Left hindlimb (tissue), 1 donor: ENCODE data around the gene ITCH.

Experiments used
- DNase-seq: peaks from one replicate; pipeline ENCODE4 v3.0.0-alpha.2; 2018

ITCH gene

DNA sequence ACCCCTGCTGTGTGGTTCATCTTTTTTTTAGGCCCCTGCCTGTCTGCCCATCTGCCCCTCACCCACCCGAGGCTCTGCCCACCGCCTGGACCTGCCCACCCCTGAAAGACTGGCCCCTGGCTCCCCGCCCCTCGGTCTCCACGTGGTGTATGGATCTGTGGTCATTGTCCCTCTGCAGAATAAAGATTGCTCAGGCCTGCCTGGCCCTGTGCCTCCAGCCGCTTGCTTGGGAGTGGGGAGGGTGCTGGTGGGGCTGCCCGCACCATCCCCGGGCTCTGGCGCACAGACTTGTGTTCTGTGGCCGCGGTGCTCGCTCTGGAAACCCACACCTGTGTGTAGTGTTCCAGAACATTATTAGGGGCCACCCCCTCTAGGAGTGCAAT lies 197.1 kb downstream of the ITCH start:
- DNase-seq: no peak

DNA sequence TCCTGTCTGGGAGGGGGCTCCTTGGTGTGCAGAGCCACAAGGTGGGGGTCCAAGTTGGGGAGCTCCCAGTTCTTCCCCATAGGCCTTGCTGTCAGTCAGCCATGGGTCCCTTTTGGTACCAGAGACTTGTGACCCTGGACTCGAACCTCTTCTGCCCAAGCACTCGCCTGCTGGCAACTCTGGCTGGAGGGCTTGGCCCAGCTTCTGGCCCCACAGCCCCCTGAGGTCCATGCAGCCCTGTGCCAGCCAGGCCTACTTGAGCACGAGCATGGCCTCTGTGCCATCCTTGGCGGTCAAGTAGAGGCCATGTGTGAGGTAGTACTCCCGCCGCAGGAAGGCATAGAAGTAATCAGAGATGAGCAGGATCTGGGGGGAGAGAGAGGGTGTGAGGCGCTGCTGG lies 197.5 kb downstream of the ITCH start:
- DNase-seq: no peak
